Natural killer cell (primary cell): Measurements from ENCODE around the gene BAZ2A. TPM values are rescaled to one million over a fixed set of nuclear protein-coding genes. Genes with fewer than 3 reads are reported as not detected.
A peak's percentile ranks its signal among the peaks of the same experiment; 100 is the strongest.

Source experiments
- ATAC-seq, 3 donors: fragments of 150-1000 bp in 2 of 3; fragments of 200-7000 bp in 1 of 3; cut with Tn5 transposase; 1 replicate in 1 of 3; 2 replicates in 2 of 3; pipeline ENCODE4 v1.10.0; 2021; ENCODE audit warnings: mild to moderate bottlenecking in 2 of 3, moderate library complexity in 2 of 3
- DNase-seq, 2 donors: peaks; one replicate each; pipeline versions ENCODE4 v3.0.0 to v3.0.0-alpha.2; 2013 to 2021; ENCODE audit warnings: mixed read lengths in 1 of 2
- H3K27ac ChIP-seq: one replicate; pipeline ENCODE4 v1.5.1; 2013; ENCODE audit warnings: mild to moderate bottlenecking, low read length
- H3K27me3 ChIP-seq: one replicate; pipeline ENCODE4 v1.6.1; 2013; ENCODE audit warnings: low read length; ENCODE audit not compliant: control insufficient read depth, insufficient read depth
- H3K36me3 ChIP-seq: one replicate; pipeline ENCODE4 v1.6.1; 2013; ENCODE audit warnings: low read length; ENCODE audit not compliant: control insufficient read depth, insufficient read depth
- H3K4me1 ChIP-seq: one replicate; pipeline ENCODE4 v1.6.1; 2013; ENCODE audit warnings: low read length; ENCODE audit not compliant: control insufficient read depth, insufficient read depth
- H3K4me3 ChIP-seq: one replicate; pipeline ENCODE4 v1.5.1; 2013; ENCODE audit warnings: low read length
- H3K9me3 ChIP-seq: one replicate; pipeline ENCODE4 v1.6.1; 2013; ENCODE audit warnings: low read length; ENCODE audit not compliant: control insufficient read depth, insufficient read depth
- H3K27ac Mint-ChIP-seq, 2 donors: one replicate each; pipeline ENCODE4 v1.8.0; 2022; ENCODE audit warnings: mild to moderate bottlenecking in 2 of 2, mixed read lengths in 2 of 2, moderate library complexity in 1 of 2
- H3K27me3 Mint-ChIP-seq, 2 donors: one replicate each; pipeline ENCODE4 v1.8.0; 2022; ENCODE audit warnings: low read depth in 2 of 2, mixed read lengths in 2 of 2
- H3K36me3 Mint-ChIP-seq: one replicate; pipeline ENCODE4 v1.8.0; 2022; ENCODE audit warnings: mixed read lengths
- H3K4me1 Mint-ChIP-seq, 2 donors: one replicate each; pipeline ENCODE4 v1.8.0; 2022; ENCODE audit warnings: mixed read lengths in 2 of 2
- H3K4me3 Mint-ChIP-seq: one replicate; pipeline ENCODE4 v1.8.0; 2022; ENCODE audit warnings: mild to moderate bottlenecking, moderate library complexity, mixed read lengths
- H3K9me3 Mint-ChIP-seq, 2 donors: one replicate each; pipeline ENCODE4 v1.8.0; 2022; ENCODE audit warnings: mixed read lengths in 2 of 2
- CTCF ChIP-seq: fragments of 200-600 bp; IDR thresholded peaks from one replicate; pipeline ENCODE4 v1.8.0; 2022; ENCODE audit warnings: antibody characterized with exemption
- WGBS: methylation state at CpG from one replicate; pipeline ENCODE4 v1.1.7; 2013; ENCODE audit warnings: missing lambda C conversion rate; ENCODE audit not compliant: insufficient coverage; 5-methylcytosine and 5-hydroxymethylcytosine counted together
- intact Hi-C: fragments of 100-400 bp; cut with micrococcal nuclease; formaldehyde crosslinking; loops from one replicate; pipeline ENCODE4 v1.14.2; 2022
- total RNA-seq, 4 donors: library from RNA; stranded (reverse); fragments of 120-200 nt in 1 of 4; gene quantifications; one replicate each; pipeline versions ENCODE4 v1.2.3 to v1.2.4, GENCODE V29; 2013 to 2022

Gene BAZ2A
- total RNA-seq = 100 to 1,000 TPM; 320 to 354 (median 325) TPM
- 67.9 TPM for total RNA-seq (2013)

GRCh38 chr12:56630180-56630632, at the start of gene BAZ2A:
Gene BAZ2A, minus strand, starts transcription at chr12:56630326. Its CDS starts 12,796 bp downstream, at chr12:56617530.
- under 1% methylated on average over 31 of the region's 31 CpGs for WGBS
- peaks cover 62 to 74% of the 10 kb centered on the region in 2 donors for H3K4me1 Mint-ChIP-seq
- H3K36me3 Mint-ChIP-seq = no peaks in the 10 kb centered on the region

GRCh38 chr12:56678852-56679251, 48.7 kb upstream of the BAZ2A start:
- H3K27me3 Mint-ChIP-seq = no peaks in the 10 kb centered on the region
- peaks cover 23 to 36% of the 10 kb centered on the region in 2 donors for H3K4me1 Mint-ChIP-seq
- no peaks in the 10 kb centered on the region for H3K9me3 ChIP-seq
- no peaks in the 10 kb centered on the region for H3K27me3 ChIP-seq
- H3K36me3 ChIP-seq = peaks cover 3% of the 10 kb centered on the region
- H3K4me3 ChIP-seq = no peak overlapping the region
- peak overlapping the region; percentile 45 to 50 for H3K27ac Mint-ChIP-seq
- peak overlapping the region; percentile 21 for H3K4me3 Mint-ChIP-seq
- peaks cover 51% of the 10 kb centered on the region for H3K4me1 ChIP-seq
- H3K9me3 Mint-ChIP-seq = no peaks in the 10 kb centered on the region
- H3K36me3 Mint-ChIP-seq = no peaks in the 10 kb centered on the region
- DNase-seq = no peak
- no peak overlapping the region for H3K27ac ChIP-seq
- ATAC-seq = no peak
- 91% methylated on average over 2 of the region's 2 CpGs for WGBS
- intact Hi-C loops = no loop called here
- no peak for TF ChIP-seq CTCF

More at GRCh38 chr12:56630180-56630632, at the start of gene BAZ2A:
- DNase-seq = peak; percentile 84 to 89
- H3K4me3 ChIP-seq = peak within 1 kb of the TSS; percentile 97
- Mint-ChIP-seq H3K27ac (peak within 1 kb of the TSS; percentile 85 to 93), H3K4me3 (peak within 1 kb of the TSS; percentile 89), H3K9me3 (no peaks in the 10 kb centered on the region), H3K27me3 (no peaks in the 10 kb centered on the region)
- TF ChIP-seq CTCF = no peak
- H3K4me1 ChIP-seq = peaks cover 61% of the 10 kb centered on the region
- H3K27ac ChIP-seq = peak within 1 kb of the TSS; percentile 96
- H3K9me3 ChIP-seq = no peaks in the 10 kb centered on the region
- intact Hi-C loops = loop anchor here (2.0 kb wide), 1 partner anchor 109 kb away; the partner anchor contains the start of gene RBMS2
- H3K36me3 ChIP-seq = peaks cover 10% of the 10 kb centered on the region
- ATAC-seq = peak; percentile 70 to 88 (median 78)
- H3K27me3 ChIP-seq = no peaks in the 10 kb centered on the region

GRCh38 chr12:56677680-56678079, 47.6 kb upstream of the BAZ2A start:
- intact Hi-C loops = no loop called here
- Histone ChIP-seq H3K36me3 (peaks cover 3% of the 10 kb centered on the region), H3K4me1 (peaks cover 41% of the 10 kb centered on the region), H3K27me3 (no peaks in the 10 kb centered on the region), H3K9me3 (no peaks in the 10 kb centered on the region), H3K27ac (no peak overlapping the region), H3K4me3 (no peak overlapping the region)
- no peaks in the 10 kb centered on the region for H3K36me3 Mint-ChIP-seq
- H3K27ac Mint-ChIP-seq = peak overlapping the region; percentile 26 to 44
- no CpG with 5 or more reads among the region's 1 CpG for WGBS
- H3K4me3 Mint-ChIP-seq = no peak overlapping the region
- no peak for DNase-seq
- no peaks in the 10 kb centered on the region for H3K9me3 Mint-ChIP-seq
- no peak for TF ChIP-seq CTCF
- peak in 1 of 3 donors; percentile 37 for ATAC-seq
- no peaks in the 10 kb centered on the region for H3K27me3 Mint-ChIP-seq
- H3K4me1 Mint-ChIP-seq = peaks cover 26 to 42% of the 10 kb centered on the region in 2 donors
